NB4 (cell line): ENCODE data around the gene MUC6.

Source experiments
- DNase-seq: peaks from one replicate; pipeline ENCODE4 v3.0.0; 2010; ENCODE audit warnings: low read depth
- H3K4me3 ChIP-seq: one replicate; pipeline ENCODE4 v1.5.1; 2011; ENCODE audit warnings: mild to moderate bottlenecking, low read depth, low read length, moderate library complexity
- CTCF ChIP-seq: IDR thresholded peaks from one replicate; pipeline ENCODE4 v1.5.1; 2012; ENCODE audit warnings: low read depth, low read length
- MAX ChIP-seq: IDR thresholded peaks from 2 replicates; pipeline ENCODE4 v1.6.1; 2011; ENCODE audit warnings: low read depth, low read length
- MYC ChIP-seq: IDR thresholded peaks from 2 replicates; pipeline ENCODE4 v1.6.1; 2011; ENCODE audit warnings: low read depth, low read length
- POLR2A ChIP-seq: IDR thresholded peaks from 2 replicates; pipeline ENCODE4 v1.6.1; 2011; ENCODE audit warnings: mild to moderate bottlenecking; ENCODE audit not compliant: insufficient read length; ENCODE audit errors: extremely low read depth

The MUC6 gene

GRCh38 chr11:1033016-1033798 is 3.3 kb downstream of the MUC6 start:
- TF ChIP-seq MYC, result no peak
- TF ChIP-seq POLR2A, result no peak
- TF ChIP-seq MAX, result no peak
- DNase-seq, result no peak
- H3K4me3 ChIP-seq, result no peak overlapping the region

- no peak for DNase-seq
- H3K4me3 ChIP-seq, result no peak overlapping the region
- no peak for TF ChIP-seq MYC
- no peak for TF ChIP-seq MAX
- TF ChIP-seq POLR2A, result no peak
- no peak for TF ChIP-seq CTCF
Observed at GRCh38 chr11:1032310-1032891, 4.1 kb downstream of the MUC6 start.

- TF ChIP-seq MYC, result no peak
- no peak for TF ChIP-seq POLR2A
- no peak for TF ChIP-seq MAX
- no peak for TF ChIP-seq CTCF
- DNase-seq, result no peak
- H3K4me3 ChIP-seq, result no peak overlapping the region
Observed at GRCh38 chr11:1031121-1031899, 5.2 kb downstream of the MUC6 start.

- H3K4me3 ChIP-seq, result no peak overlapping the region
- TF ChIP-seq POLR2A (no peak), CTCF (no peak), MAX (no peak)
- no peak for DNase-seq
Observed at GRCh38 chr11:1030556-1030955, 6.0 kb downstream of the MUC6 start.

- no peak for DNase-seq
- H3K4me3 ChIP-seq, result no peak overlapping the region
- TF ChIP-seq POLR2A, result no peak
- no peak for TF ChIP-seq CTCF
- no peak for TF ChIP-seq MAX
- TF ChIP-seq MYC, result no peak
Observed at GRCh38 chr11:1030086-1030485, 6.4 kb downstream of the MUC6 start.
